Astrocyte (in vitro differentiated cells and primary cell): Measurements from ENCODE around the gene LYZL1.

ENCODE experiments used
- EZH2 ChIP-seq: IDR thresholded peaks from 2 replicates; pipeline ENCODE4 v1.6.1; 2012; ENCODE audit warnings: mild to moderate bottlenecking, low read length, inconsistent platforms; ENCODE audit not compliant: insufficient read depth
- TF ChIP-seq, protein P1 (sequence below): IDR thresholded peaks from 2 replicates; pipeline ENCODE4 v1.5.1; 2011; ENCODE audit warnings: low read depth, mild to moderate bottlenecking, inconsistent platforms, low read length, moderate library complexity; ENCODE audit not compliant: insufficient read depth

DNA sequence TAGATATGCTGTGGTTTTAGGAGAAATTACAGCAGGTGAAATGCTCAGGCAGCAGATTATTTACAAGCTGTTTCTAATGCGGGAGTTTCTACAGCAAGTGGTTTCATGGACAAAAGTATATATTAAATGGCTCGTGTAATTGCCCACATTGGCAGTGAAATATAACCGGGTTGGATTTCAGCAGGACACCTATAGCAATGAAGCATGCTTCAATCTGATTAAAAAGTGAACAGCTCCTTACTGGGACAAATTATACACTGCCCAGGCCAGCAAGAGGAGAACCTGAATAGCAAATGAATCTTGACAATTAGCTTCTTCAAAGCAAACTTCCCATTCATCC, 35.2 kb upstream of the LYZL1 start:
- no peak for TF ChIP-seq EZH2
- TF ChIP-seq, protein P1, sequence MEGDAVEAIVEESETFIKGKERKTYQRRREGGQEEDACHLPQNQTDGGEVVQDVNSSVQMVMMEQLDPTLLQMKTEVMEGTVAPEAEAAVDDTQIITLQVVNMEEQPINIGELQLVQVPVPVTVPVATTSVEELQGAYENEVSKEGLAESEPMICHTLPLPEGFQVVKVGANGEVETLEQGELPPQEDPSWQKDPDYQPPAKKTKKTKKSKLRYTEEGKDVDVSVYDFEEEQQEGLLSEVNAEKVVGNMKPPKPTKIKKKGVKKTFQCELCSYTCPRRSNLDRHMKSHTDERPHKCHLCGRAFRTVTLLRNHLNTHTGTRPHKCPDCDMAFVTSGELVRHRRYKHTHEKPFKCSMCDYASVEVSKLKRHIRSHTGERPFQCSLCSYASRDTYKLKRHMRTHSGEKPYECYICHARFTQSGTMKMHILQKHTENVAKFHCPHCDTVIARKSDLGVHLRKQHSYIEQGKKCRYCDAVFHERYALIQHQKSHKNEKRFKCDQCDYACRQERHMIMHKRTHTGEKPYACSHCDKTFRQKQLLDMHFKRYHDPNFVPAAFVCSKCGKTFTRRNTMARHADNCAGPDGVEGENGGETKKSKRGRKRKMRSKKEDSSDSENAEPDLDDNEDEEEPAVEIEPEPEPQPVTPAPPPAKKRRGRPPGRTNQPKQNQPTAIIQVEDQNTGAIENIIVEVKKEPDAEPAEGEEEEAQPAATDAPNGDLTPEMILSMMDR = no peak
